GM12892 (cell line): Measurements from ENCODE around the gene DYRK2. TPM values are rescaled to one million over a fixed set of nuclear protein-coding genes. Genes with fewer than 3 reads are reported as not detected.
A peak's percentile ranks its signal among the peaks of the same experiment; 100 is the strongest.

ENCODE experiments used
- DNase-seq: peaks from one replicate; pipeline ENCODE4 v3.0.0; 2011; ENCODE audit not compliant: insufficient read length
- FAIRE-seq: peaks from 2 replicates; lab custom pipeline; 2011; peaks lifted over from hg19 to GRCh38; lab: Jason Lieb, UNC
- POLR2A ChIP-seq: IDR thresholded peaks from 2 replicates; pipeline ENCODE4 v1.6.1; 2011; ENCODE audit warnings: low read depth, low read length, control low read depth
- POLR2AphosphoS5 ChIP-seq: IDR thresholded peaks from 2 replicates; pipeline ENCODE4 v1.6.1; 2011; ENCODE audit warnings: low read depth, low read length, control low read depth
- TAF1 ChIP-seq: IDR thresholded peaks from 2 replicates; pipeline ENCODE4 v1.6.1; 2011; ENCODE audit warnings: low read depth, mild to moderate bottlenecking, control low read depth, low read length, borderline replicate concordance
- polyA plus RNA-seq: library from polyadenylated mRNA; unstranded; fragments of >200 nt; gene quantifications from one replicate; pipeline ENCODE4 v1.2.1, GENCODE V29; 2012; ENCODE audit warnings: missing spikeins, inconsistent platforms; ENCODE audit not compliant: missing spikeins

DYRK2 gene
- 10.6 TPM for polyA plus RNA-seq

DNA sequence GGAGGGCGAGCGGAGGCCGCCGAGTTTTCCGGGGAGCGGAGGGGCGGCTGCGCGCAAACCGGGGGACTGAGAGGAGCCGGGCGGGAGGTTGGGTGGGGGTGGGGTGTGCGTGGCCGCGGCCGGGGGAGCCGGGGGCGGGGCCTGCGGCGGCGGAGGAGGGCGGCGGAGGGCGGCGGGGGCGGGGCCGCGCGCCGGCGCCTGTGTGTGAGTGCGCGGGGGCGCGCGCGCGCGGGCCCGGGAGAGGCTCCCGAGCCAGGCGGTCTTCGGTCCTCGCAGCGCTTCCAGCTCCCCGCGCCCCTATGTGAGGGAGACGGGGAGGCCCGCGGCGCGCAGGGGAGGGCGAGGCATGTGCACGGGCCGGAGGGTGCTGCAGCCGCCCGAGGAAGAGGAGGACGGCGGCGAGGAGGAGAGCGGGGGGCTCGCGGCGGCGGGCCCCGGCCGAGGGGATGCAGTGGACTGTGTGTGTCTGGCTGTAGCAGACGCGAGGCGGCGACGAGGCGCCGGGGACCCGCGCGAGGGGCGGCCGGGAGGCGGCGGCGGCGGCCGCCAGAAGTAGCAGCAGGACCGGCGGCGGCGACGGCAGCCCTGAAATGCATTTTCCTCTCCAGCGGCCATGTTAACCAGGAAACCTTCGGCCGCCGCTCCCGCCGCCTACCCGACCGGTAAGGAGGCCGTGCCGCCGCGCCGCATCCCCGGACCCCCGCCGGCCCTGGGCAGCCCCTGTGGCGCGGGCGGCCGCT, at the start of gene DYRK2:
DYRK2 (plus strand) TSS at position 225 of the 740 bp plus-strand sequence; CDS start at position 614, 389 bp downstream.
- TF ChIP-seq POLR2A (peak; percentile 78), POLR2AphosphoS5 (no peak), TAF1 (no peak)
- peak; percentile 71 for DNase-seq
- peak; percentile 33 for FAIRE-seq

DNA sequence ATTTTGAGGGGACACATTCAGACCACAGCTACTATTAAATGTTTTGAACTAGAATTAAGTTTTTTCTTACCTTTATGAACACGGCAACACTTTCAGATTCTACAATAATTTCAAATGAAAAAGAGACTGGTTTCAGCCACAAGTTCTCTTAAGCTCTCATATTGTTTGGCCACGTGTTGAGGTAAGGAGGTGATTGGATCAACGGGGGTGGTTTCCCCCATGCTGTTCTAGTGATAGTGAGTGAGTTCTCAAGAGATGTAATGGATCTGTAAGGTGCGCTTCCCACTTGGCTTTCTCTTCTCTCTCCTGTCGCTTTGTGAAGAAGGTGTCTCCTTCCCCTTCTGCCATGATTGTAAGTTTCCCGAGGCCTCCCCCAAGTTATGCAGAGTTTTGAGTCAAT, 48.9 kb upstream of the DYRK2 start:
- DNase-seq (no peak), FAIRE-seq (no peak)
- TF ChIP-seq POLR2A (no peak), POLR2AphosphoS5 (no peak), TAF1 (no peak)

DNA sequence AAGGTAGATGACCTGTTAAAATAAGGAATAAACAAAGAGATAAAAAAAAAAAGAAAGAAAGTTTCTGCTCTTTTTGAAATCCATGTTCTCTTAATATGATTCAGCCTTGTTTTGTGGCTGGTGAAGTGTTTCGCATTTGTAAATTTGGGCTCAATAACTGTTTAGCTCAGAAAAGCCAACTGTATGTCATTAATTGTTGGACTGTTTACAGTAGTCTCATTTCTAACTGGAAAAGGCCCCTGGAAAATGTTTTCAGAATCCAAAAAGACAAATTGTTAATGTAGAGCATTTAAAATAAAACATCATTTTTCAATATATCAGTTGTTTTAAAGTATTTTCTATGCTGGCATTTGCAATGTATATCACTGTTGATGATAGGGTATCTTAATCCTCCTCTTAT, 47.4 kb upstream of the DYRK2 start:
- TF ChIP-seq POLR2AphosphoS5 = no peak
- TF ChIP-seq TAF1 = no peak
- no peak for TF ChIP-seq POLR2A
- DNase-seq (no peak), FAIRE-seq (no peak)

DNA sequence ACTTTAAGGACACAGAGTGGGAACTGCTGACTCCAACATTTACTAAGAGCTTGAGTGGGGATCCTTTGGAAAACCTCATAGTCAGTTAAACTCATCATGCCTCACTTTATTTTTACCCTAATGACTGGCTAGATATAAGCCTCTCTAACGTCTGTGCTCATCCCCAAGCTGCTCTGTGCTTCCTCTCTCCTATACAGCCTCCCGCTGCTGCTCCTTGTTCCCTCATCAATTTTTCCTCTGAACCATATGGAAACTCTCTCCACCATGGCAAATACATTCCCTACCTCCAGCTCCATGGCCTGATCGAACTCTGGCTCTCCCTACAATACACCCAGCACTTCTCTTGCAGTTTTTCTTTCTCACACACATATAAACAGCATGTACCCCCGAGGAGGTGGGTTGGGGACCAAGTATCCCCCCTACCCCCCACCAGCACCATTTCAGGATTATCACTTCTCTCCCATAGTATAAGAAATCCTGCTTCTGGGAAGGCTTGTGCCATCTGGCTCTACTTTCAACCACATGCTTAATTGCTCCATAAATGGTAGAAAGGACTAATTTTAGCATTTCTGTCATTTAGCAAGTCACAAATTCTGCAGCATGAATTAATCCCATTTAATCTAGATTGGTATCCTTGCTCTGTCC, 39.2 kb upstream of the DYRK2 start:
- FAIRE-seq = no peak
- no peak for DNase-seq
- TF ChIP-seq POLR2A = no peak
- TF ChIP-seq POLR2AphosphoS5 = no peak
- no peak for TF ChIP-seq TAF1

DNA sequence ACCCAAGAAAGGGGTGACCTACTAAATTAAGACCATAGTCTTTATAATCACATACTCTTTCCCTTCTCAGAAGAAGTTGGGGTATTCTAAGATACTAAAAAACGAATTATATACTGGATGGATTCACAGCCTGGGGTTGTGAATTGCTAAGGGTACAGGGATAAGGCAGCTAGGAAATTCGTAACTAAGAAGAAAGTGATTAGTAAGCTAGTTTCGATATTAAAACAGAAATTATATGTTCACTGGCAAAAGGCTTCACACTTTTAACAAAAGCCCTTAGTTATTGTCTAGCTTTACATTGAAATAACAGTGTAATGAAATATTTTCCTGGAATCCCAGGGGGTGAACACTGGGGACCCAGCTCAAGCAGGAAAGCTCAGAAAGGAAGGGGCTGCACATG, 35.5 kb upstream of the DYRK2 start:
- TF ChIP-seq POLR2A (no peak), POLR2AphosphoS5 (no peak), TAF1 (no peak)
- DNase-seq = no peak
- no peak for FAIRE-seq

DNA sequence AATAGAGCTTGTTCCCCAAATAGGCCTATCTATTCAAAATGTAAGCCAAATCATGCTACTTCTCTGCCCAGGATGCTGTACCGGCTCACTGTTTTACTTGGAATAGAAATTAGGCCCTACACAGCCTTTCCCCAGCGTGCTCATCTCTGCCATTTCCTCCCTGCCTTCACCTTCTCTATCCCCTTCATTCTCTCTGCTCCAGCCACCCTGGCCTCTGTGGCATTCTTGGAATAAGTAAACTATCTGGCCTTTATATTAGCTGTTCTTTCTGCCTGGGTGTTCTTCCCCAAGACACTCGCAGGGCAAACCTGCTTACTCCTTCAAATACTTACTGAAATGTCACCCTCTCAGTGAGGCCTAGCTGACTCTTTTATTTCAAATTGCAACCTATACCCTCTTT, 30.9 kb upstream of the DYRK2 start:
- TF ChIP-seq POLR2AphosphoS5 (no peak), POLR2A (no peak), TAF1 (no peak)
- FAIRE-seq (no peak), DNase-seq (no peak)

DNA sequence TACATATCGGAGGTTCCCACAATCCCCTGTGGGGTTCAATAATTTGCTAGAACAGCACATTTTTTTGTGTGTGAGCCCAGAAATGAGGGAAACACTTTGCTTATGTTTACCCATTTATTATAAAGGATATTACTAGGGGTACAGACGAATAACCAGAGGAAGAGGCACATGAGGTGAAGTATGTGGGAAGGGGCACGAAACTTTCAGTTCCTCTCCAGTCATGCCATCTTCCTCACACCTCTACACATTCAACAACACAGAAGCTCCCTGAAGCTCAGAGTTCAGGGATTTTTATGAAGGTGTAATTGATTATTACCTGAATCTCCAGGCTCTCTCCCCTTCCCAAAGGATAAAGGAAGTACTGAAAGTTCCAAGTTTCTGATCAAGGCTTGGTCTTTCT, 30.2 kb upstream of the DYRK2 start:
- TF ChIP-seq TAF1 = no peak
- TF ChIP-seq POLR2AphosphoS5 = no peak
- no peak for TF ChIP-seq POLR2A

DNA sequence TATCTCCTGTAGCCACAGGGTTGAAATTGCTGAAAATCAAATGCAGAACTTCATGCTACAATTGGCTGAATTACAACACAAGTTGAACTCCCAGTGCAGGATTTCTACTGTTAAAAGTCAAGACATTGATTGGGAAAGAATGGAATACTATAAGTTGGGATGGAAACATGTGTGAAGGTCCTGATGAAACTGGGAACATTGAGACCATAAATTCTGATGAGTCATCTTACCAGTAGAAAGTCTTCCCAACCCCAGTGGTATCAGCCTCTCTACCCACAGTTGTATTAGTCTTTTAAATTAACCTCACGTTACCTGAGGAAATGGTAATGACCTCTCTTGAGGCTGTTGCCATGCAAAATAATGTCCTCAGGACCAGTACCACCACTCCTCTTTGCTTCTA, 27.4 kb upstream of the DYRK2 start:
- FAIRE-seq (no peak), DNase-seq (no peak)
- no peak for TF ChIP-seq POLR2AphosphoS5
- no peak for TF ChIP-seq POLR2A
- no peak for TF ChIP-seq TAF1

More for the DNA sequence above, 30.2 kb upstream of the DYRK2 start:
- FAIRE-seq = no peak
- no peak for DNase-seq

DNA sequence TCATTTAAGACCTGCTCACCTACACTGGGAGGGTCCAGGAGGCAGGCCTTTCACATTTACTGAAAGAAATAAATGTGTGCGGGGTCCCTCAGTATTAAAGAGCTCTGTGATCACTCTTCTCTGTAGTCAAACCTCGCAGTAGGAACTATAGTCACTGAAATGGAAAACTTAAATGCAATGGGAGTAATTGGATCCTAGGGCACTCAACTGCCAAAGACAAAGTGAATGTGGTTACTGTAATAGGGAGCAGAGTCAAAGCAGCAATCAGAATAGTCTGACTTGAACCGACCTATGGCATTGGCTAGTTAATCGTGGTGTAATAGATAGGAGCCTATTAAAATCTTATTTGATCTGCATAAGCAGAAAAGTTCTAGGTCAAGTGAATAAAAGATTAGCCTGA, 26.6 kb upstream of the DYRK2 start:
- TF ChIP-seq TAF1 (no peak), POLR2AphosphoS5 (no peak), POLR2A (no peak)
- DNase-seq = no peak
- no peak for FAIRE-seq

DNA sequence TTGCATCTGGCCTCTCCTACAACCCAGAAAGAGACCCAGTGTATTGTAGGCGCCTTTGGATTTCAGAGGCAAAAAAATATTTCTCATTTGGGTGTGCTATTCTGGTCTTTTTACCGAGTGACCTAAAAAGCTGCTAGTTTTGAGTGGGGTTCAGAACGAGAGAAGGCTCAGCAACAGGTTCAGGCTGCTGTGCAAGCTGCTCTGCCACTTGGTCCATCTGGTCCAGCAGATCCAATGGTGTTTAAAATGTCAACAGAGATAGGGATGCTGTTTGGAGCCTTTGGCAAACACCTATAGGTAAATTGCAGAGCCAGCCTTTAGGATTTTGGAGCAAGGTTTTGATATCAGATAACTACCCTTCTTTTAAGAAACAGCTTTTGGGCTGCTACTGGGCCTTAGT, 25.3 kb upstream of the DYRK2 start:
- TF ChIP-seq POLR2AphosphoS5 (no peak), POLR2A (no peak), TAF1 (no peak)
- DNase-seq = no peak
- no peak for FAIRE-seq

DNA sequence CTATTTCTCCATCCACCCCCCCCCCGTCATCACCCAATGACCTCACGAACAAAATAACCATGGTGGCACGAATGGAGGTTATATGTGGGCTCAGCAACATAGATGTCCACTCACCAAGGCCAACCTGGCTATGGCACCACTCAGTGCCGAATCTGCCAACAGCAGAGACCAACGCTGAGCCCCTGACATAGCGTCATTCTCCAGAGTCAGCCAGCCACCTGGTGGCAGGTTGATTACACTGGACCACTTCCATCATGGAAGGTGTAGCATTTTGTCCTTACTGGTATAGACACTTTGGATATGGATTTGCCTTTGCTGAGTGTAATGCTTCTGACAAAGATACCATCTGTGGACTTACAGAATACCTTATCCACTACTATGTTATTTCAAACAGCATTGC, 24.2 kb upstream of the DYRK2 start:
- DNase-seq = no peak
- TF ChIP-seq TAF1 (no peak), POLR2AphosphoS5 (no peak), POLR2A (no peak)
- FAIRE-seq = no peak

DNA sequence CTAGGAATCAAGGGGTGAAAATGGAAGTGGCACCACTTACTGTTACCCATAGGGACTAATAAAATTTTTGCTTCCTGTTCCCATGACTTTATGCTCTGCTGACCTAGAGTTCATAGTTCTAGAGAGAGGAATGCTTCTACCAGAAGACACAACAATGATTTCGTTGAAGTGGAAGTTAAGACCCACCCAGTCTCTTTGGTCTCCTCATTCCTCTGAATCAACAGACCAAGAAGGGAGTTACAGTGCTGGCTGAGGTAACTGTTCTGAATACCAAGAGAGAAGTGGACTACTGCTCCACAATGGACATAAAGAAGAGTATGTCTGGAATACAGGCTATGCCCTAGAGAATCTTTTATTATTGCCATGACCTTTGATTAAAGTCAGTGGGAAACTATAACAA, 23.5 kb upstream of the DYRK2 start:
- no peak for FAIRE-seq
- TF ChIP-seq TAF1 (no peak), POLR2A (no peak), POLR2AphosphoS5 (no peak)
- no peak for DNase-seq
